ENCODE measurements around the gene DHX35.

The DHX35 gene

DNA sequence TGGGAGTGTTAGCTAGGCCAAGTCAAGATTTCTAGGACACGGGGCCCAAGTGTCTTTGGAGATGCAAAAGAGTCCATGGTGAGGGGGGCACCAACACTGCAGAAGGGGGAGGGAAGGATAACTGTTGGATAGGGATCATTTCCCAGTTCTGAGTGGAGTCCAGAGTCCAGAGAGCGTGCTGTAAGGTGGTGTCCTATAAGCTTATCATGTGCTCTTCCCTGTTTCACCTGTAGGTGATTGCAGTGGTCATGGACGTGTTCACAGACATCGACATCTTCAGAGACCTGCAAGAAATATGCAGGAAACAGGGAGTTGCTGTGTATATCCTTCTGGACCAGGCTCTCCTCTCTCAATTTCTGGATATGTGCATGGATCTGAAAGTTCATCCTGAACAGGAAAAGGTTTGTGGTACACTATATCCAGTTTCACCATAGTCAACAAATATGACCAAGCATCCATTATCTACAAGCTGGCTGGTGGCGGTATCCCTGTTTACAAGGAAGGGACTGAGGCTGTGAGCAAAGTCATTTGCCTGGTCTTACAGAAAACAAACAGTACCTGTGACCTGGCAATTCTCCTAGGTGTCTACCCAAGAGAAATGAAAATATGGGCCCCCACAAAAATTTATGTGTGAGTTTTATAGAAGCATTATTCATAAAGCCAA lies 20.3 kb upstream of the DHX35 start:
- Histone ChIP-seq H3K9me3 (ENCODE audit: control insufficient read depth, insufficient read depth, low read length) (no peaks in the 10 kb centered on the region), H3K4me1 (ENCODE audit: control insufficient read depth, low read length) (peaks cover 8% of the 10 kb centered on the region; the same call in 1 of the 2 replicates), H3K27me3 (ENCODE audit: control insufficient read depth, low read length) (no peaks in the 10 kb centered on the region), H3K79me2 (ENCODE audit: control insufficient read depth, low read length) (peaks cover 85% of the 10 kb centered on the region), H3F3A (ENCODE audit: control insufficient read depth, insufficient read depth) (no peaks in the 10 kb centered on the region; the same call in 1 of the 2 replicates), H3K9me2 (replicated peaks; ENCODE audit: control insufficient read depth, low read length) (no peaks in the 10 kb centered on the region), H4K20me1 (ENCODE audit: control insufficient read depth, insufficient read depth, low read depth, low read length) (peaks cover 34% of the 10 kb centered on the region), H3K4me2 (ENCODE audit: low read length) (no peak overlapping the region), H3K4me3 (ENCODE audit: low read length) (no peak overlapping the region), H3K36me3 (ENCODE audit: control insufficient read depth, low read length) (peaks cover 89% of the 10 kb centered on the region), H3K27ac (ENCODE audit: low read depth, low read length) (no peak overlapping the region)
- TF ChIP-seq, protein P1, sequence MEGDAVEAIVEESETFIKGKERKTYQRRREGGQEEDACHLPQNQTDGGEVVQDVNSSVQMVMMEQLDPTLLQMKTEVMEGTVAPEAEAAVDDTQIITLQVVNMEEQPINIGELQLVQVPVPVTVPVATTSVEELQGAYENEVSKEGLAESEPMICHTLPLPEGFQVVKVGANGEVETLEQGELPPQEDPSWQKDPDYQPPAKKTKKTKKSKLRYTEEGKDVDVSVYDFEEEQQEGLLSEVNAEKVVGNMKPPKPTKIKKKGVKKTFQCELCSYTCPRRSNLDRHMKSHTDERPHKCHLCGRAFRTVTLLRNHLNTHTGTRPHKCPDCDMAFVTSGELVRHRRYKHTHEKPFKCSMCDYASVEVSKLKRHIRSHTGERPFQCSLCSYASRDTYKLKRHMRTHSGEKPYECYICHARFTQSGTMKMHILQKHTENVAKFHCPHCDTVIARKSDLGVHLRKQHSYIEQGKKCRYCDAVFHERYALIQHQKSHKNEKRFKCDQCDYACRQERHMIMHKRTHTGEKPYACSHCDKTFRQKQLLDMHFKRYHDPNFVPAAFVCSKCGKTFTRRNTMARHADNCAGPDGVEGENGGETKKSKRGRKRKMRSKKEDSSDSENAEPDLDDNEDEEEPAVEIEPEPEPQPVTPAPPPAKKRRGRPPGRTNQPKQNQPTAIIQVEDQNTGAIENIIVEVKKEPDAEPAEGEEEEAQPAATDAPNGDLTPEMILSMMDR (IDR thresholded peaks at IDR 0.05; ENCODE audit: low read depth, low read length, poor library complexity, severe bottlenecking) = no peak
- TF ChIP-seq EZH2phosphoT487 (IDR thresholded peaks at IDR 0.05; ENCODE audit: borderline replicate concordance, low read length) = no peak

DNA sequence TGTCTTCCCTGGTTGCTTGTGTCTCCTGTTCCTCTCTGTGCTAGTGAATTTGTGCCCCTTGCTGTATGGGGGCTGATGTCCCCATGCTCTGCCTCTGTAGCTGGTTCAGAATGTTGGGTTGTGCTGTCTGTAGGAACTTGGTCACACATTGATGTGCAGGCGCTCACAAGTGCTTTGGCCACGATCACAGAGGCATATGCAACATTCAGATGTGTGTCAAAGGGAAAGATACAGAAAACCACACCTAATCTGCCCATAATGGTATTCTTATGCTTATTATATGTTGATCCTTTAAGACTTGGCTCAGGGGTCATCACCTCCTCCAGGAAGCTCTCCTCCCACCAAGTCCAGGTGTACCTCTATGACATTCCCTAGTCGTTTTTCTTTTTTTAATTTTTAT lies 17.1 kb upstream of the DHX35 start:
- Histone ChIP-seq H3K36me3 (ENCODE audit: control insufficient read depth, low read length) (peaks cover 89% of the 10 kb centered on the region), H3K4me3 (ENCODE audit: low read length) (no peak overlapping the region), H3K27me3 (ENCODE audit: control insufficient read depth, low read length) (no peaks in the 10 kb centered on the region), H3K4me2 (ENCODE audit: low read length) (no peak overlapping the region), H3K9me3 (ENCODE audit: control insufficient read depth, insufficient read depth, low read length) (no peaks in the 10 kb centered on the region), H4K20me1 (ENCODE audit: control insufficient read depth, insufficient read depth, low read depth, low read length) (peaks cover 9% of the 10 kb centered on the region; the same call in 1 of the 2 replicates), H3F3A (ENCODE audit: control insufficient read depth, insufficient read depth) (no peaks in the 10 kb centered on the region; the same call in 1 of the 2 replicates), H3K27ac (ENCODE audit: low read depth, low read length) (no peak overlapping the region), H3K79me2 (ENCODE audit: control insufficient read depth, low read length) (peaks cover 69% of the 10 kb centered on the region), H3K9me2 (replicated peaks; ENCODE audit: control insufficient read depth, low read length) (no peaks in the 10 kb centered on the region), H3K4me1 (ENCODE audit: control insufficient read depth, low read length) (no peaks in the 10 kb centered on the region)
- TF ChIP-seq, protein P1 (IDR thresholded peaks at IDR 0.05; ENCODE audit: low read depth, low read length, poor library complexity, severe bottlenecking) = no peak
- no peak for TF ChIP-seq EZH2phosphoT487 (IDR thresholded peaks at IDR 0.05; ENCODE audit: borderline replicate concordance, low read length)

DNA sequence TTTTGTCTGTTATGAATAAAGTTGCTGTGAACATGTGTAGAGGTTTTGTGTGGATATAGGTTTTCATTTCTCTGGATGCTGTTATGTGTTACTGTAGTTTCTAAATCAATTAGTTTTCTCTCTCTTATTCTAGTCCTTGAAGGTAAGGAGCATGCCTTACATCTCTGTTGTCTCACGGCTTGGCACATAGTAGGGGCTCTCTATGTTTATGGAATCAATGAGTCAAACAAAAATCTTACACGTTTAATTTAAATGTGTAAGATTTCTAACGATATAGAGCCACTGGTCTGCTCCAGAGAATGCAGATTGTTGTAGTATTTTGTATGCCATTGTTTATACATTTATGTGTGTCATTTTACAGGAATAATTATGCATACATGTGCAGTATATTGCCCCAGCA lies 15.3 kb upstream of the DHX35 start:
- Histone ChIP-seq H3K9me2 (replicated peaks; ENCODE audit: control insufficient read depth, low read length) (no peaks in the 10 kb centered on the region), H3K9me3 (ENCODE audit: control insufficient read depth, insufficient read depth, low read length) (no peaks in the 10 kb centered on the region), H3K4me3 (ENCODE audit: low read length) (no peak overlapping the region), H3K27me3 (ENCODE audit: control insufficient read depth, low read length) (no peaks in the 10 kb centered on the region), H4K20me1 (ENCODE audit: control insufficient read depth, insufficient read depth, low read depth, low read length) (0 out of 2 replicates have a peak, but pooled peaks cover 2% of the 10 kb centered on the region), H3K4me1 (ENCODE audit: control insufficient read depth, low read length) (no peaks in the 10 kb centered on the region), H3K79me2 (ENCODE audit: control insufficient read depth, low read length) (peaks cover 51% of the 10 kb centered on the region), H3K36me3 (ENCODE audit: control insufficient read depth, low read length) (peaks cover 88% of the 10 kb centered on the region), H3K4me2 (ENCODE audit: low read length) (no peak overlapping the region), H3K27ac (ENCODE audit: low read depth, low read length) (no peak overlapping the region), H3F3A (ENCODE audit: control insufficient read depth, insufficient read depth) (no peaks in the 10 kb centered on the region; the same call in 1 of the 2 replicates)
- TF ChIP-seq EZH2phosphoT487 (IDR thresholded peaks at IDR 0.05; ENCODE audit: borderline replicate concordance, low read length) = no peak
- TF ChIP-seq, protein P1 (IDR thresholded peaks at IDR 0.05; ENCODE audit: low read depth, low read length, poor library complexity, severe bottlenecking) = no peak

Data from DOHH2 (cell line).